AML-193 (cell line): ENCODE data around the gene TMEM40.
"Not testable (repeated sequence)": the region's sequence is repeated elsewhere in the genome, so short reads cannot be mapped to it uniquely, and the experiment has no call there.

Experiments
- DNase-seq, 2 experiments: peaks; one replicate each; lab custom pipeline; 2025; lab: John Stamatoyannopoulos, UW

The TMEM40 gene

DNA sequence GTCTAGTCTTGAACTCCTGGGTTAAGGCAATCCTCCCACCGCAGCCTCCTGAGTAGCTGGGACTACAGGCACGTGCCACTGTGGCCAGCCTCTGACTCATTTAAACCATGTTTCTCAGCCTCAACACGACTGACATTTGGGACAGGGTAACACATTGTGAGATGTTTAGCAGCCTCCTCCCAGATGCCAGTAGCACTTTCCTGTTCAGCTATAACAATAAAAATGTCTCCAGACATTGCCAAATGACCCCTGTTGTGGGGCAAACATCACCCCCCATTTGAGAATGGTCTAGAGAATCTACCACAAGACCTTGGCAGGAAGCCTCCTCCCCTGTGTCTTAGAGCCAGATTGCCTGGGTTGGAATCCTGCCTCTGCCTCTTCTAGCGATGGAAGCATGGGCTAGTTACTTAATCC is 8.4 kb downstream of the TMEM40 start:
- DNase-seq: no peak

DNA sequence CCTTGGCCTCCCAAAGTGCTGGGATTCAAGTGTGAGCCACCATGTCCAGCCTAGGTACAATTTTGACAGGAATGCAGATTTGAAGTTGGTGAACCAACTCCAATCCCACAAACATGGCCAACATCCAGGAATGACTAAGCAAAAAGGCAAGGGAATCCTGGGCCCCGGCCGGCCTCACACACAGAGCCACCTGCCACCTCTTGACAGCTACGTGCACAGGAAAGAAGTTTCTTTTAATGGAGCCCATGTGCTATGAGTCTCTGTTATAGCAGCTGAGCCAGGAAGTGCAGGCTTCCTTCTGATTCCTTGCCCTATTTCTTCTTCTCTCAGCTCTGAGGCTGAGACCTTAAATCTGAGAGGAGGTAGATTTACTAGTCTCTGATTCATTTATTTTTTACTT is 8.8 kb downstream of the TMEM40 start:
- no peak for DNase-seq

- no peak for DNase-seq
Measured at GRCh38 chr3:12748477-12748876, 10.6 kb downstream of the TMEM40 start.

DNA sequence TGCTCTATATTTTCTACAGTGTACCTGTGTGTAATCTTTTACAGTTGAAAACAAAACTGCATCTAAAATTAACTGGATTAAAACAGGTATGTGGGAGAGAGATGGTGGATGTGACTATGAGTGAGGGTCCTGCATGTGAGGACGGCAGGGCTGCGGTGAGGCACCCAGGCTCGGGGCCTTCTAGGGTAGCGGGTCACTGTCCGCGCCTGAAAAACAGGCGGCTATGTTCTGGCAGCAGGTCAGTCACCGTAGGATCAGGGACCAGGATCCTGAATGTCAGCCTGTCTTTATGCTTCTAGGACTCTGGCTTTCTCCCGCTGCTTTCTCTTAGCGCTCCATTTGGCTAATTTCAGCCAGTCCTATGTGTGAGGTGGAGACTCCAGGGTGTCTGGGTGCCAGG is 12.6 kb downstream of the TMEM40 start:
- no peak for DNase-seq

- DNase-seq: no peak
Measured at GRCh38 chr3:12744326-12744725, 14.7 kb downstream of the TMEM40 start.

GRCh38 chr3:12743583-12743982 is 15.5 kb downstream of the TMEM40 start:
- no peak for DNase-seq

GRCh38 chr3:12742330-12743107 is 16.5 kb downstream of the TMEM40 start:
- no peak for DNase-seq

- DNase-seq: no peak
Measured at GRCh38 chr3:12741209-12741608, 17.9 kb downstream of the TMEM40 start.

DNA sequence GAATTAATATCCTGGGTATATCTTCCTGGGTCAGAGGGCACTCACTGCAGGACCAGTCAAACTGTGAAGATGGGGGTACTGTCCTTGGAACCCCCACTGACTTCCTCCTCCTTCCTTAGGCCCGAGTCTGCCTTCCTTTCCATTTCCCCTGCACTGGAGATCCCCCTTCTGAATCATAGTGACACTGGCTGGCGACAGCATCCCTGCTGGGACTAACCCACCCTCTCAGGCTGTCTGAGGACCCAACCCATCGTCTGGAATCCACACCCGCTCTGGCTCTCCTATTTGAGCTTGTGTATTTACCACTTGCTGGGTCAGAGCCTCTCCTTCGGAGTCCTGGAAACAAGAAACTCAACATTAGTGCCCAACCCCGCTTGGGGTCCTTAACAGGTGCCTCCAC is 21.2 kb downstream of the TMEM40 start:
- no peak for DNase-seq

- no peak for DNase-seq
Measured at GRCh38 chr3:12737319-12737718, 21.7 kb downstream of the TMEM40 start.

- DNase-seq: peak in 1 of 2 experiments; percentile 7
Measured at GRCh38 chr3:12734960-12735359, 24.1 kb downstream of the TMEM40 start.

GRCh38 chr3:12733566-12733965 is 25.5 kb downstream of the TMEM40 start:
- no peak for DNase-seq

DNA sequence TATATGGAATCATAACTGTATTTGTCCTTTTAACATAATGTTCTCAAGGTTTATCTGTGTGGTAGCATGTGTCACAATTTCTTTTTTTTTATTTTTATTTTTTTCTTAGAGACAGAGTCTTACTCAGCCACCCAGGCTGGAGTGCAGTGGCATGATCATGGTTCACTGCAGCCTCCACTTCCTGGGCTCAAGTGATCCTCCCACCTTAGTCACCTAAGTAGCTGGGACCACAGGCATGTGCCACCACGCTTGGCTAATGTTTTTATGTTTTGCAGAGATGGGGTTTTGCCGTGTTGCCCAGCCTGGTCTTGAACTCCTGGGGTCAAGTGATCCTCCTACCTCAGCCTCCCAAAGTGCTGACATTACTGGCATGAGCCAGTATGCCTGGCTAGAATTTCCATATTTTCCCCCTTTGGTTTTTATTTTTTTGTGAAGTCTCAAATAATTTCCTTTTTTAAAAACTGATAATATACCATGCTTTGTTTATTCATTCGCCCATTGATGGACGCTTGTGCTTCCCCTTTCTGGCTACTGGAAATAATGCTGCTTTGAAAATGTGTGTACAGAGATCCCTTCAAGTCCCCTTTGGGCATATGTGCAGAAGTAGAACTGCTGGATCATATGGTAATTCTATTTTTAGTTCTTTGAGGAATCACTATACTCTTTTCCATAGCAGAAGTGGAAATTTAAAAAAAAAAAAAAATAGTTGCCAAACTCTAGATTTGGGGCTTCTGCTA is 28.4 kb downstream of the TMEM40 start:
- no peak for DNase-seq

GRCh38 chr3:12729051-12729651 is 29.9 kb downstream of the TMEM40 start:
- no peak for DNase-seq

- DNase-seq: no peak
Measured at GRCh38 chr3:12727937-12728336, 31.1 kb downstream of the TMEM40 start.

DNA sequence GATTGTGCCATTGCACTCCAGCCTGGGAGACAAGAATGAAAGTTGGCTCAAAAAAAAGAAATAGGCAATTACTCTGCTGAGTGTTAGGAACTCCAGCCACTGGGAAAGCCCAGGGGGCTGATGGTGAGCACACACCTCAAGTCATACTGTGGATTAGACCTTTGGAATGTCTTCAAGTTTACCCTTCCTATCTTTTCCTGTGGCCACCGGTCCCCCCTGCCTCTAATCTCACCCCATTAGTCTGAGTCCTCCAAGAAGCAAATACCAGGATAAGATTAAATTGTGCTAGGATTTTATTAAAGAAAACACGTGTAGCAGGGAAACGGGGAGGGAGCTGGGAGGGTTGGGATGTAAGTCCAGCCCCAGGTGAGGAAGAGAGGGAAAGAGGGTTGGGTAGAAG is 31.6 kb downstream of the TMEM40 start:
- DNase-seq: no peak

GRCh38 chr3:12725436-12725835 is 33.6 kb downstream of the TMEM40 start:
- no peak for DNase-seq

GRCh38 chr3:12724794-12725193 is 34.3 kb downstream of the TMEM40 start:
- DNase-seq: no peak

DNA sequence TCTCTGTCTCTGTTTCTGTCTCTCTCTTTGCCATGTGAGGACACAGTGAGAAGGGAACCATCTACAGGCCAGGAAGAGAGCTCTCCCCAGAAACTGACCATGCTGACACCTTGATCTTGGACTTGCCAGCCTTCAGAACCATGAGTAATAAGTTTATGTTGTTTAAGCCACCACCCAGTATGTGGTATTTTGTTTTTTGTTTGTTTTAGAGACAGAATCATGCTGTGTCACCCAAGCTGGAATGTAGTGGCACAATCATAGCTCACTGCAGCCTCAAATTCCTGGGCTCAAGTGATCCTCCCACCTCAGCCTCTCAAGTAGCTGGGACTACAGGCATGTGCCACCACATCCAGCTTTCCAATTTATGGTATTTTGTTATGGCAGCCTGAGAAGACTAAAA is 35.7 kb downstream of the TMEM40 start:
- DNase-seq: not testable (repeated sequence)

GRCh38 chr3:12722226-12722625 is 36.8 kb downstream of the TMEM40 start:
- DNase-seq: no peak

DNA sequence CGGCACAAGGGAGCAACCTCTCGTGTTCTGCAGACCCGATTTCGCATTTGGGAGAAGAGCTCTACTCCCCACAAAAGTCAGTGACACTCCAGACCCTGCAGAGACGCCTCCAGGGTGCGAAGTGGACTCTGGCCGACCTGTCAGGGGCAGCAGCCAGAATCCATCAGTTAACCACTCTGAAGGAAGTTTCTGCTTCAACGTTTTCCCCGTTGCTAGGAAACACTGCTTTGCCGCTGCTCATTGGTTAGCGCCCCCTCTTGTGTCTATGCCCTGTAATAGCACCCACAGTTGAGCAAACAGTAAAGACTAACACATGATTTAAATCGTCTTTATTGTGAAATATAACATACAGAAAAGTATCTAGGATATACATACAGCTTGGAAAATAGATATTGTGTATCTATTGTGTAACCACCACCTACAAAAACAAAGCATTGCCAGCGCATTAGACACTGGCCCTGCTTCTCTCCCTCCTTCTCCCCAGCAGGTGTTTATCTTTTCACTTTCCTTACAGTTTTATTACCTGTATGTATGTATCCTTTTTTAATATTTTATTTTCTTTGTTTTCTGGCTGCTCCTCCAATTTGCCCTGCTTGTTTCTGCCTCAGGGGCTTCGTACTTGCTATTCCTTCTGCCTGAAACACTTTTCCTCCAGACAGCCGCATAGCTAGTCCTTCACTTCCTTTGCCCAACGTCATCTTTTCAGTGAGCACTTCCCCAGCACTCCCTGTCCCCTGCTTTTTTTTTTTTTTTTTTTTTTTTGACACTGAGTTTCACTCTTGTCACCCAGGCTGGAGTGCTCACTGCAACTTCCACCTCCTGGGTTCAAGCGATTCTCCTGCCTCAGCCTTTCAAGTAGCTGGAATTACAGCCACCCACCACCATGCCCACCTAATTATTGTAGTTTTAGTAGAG is 38.8 kb downstream of the TMEM40 start:
- peak; percentile 97 for DNase-seq

DNA sequence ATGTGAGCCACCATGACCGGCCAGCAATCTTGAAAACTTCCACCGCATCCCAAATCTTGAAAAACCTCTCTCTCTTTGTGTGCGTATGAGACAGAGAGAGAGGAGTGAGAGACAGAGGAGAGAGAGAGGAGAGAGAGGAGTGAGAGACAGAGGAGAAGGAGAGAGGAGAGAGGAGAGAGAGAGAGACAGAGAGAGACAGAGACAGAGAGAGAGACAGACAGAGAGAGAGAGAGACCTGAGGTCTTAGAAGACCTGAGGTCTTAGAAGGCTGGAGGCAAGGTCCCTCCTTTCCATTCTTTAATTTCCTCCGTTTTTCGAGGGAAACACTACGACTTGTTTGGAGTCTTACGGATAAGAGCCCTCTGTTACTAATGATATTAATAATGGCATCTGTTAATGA is 39.5 kb downstream of the TMEM40 start:
- DNase-seq: no peak
